OCI-LY3 (cell line): Measurements from ENCODE around the gene COLQ.

Experiments used
- EZH2phosphoT487 ChIP-seq: fragments of 200-600 bp; shearing (Covaris generic); IDR thresholded peaks from 2 replicates; pipeline ENCODE4 v1.6.1; 2018; ENCODE audit warnings: antibody characterized with exemption, mixed run types, low read depth
- TF ChIP-seq, protein P1 (sequence below): fragments of 200-600, 300-600 bp; sonication (generic); IDR thresholded peaks from 2 replicates; pipeline ENCODE4 v1.5.1; 2014; ENCODE audit warnings: antibody characterized with exemption, low read length, low read depth

DNA sequence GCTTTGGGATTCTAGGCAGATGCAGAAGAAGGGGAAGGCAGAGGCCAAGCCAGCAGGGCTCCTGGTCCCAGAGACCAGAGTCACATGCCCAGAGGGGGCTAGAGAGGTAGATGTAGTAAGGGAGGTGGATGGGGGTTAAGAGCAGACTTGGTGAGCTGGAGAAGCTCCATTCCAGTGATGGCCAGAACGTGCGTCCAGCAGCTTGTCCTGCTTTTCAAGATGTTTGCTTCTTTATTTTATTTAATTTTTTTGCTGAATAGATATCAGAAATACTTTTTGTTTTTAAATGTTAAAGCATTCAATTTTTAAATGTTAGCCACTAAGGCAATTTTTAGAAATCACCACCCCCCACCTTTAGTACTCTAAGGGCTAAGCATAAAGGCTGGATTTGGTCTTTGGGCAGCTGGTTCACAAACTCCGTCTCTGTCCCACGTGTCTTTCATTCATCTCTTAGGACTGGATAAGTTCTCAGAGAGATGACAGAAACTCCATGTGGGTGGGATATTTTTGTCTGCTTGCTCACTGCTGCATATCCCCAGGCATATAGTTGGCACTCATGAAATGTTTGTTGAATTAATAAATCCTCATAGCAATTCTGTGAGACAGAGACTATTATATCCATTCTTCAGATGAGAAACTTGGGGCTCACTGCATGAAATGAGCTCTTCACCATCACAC, 6.7 kb downstream of the COLQ start:
- TF ChIP-seq, protein P1, sequence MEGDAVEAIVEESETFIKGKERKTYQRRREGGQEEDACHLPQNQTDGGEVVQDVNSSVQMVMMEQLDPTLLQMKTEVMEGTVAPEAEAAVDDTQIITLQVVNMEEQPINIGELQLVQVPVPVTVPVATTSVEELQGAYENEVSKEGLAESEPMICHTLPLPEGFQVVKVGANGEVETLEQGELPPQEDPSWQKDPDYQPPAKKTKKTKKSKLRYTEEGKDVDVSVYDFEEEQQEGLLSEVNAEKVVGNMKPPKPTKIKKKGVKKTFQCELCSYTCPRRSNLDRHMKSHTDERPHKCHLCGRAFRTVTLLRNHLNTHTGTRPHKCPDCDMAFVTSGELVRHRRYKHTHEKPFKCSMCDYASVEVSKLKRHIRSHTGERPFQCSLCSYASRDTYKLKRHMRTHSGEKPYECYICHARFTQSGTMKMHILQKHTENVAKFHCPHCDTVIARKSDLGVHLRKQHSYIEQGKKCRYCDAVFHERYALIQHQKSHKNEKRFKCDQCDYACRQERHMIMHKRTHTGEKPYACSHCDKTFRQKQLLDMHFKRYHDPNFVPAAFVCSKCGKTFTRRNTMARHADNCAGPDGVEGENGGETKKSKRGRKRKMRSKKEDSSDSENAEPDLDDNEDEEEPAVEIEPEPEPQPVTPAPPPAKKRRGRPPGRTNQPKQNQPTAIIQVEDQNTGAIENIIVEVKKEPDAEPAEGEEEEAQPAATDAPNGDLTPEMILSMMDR, result no peak
- no peak for TF ChIP-seq EZH2phosphoT487
